BJ (cell line): Measurements from ENCODE around the gene BRICD5. TPM values are rescaled to one million over a fixed set of nuclear protein-coding genes. Genes with fewer than 3 reads are reported as not detected.

ENCODE experiments used
- CTCF ChIA-PET: fragments of 350-600 bp; formaldehyde crosslinking; extraction: SDS; loops from one replicate; lab custom pipeline; 2021; ENCODE audit warnings: antibody characterized with exemption, inconsistent platforms; lab: Yijun Ruan, JAX
- POLR2A ChIA-PET: fragments of 300-600 bp; sonication (Branson Sonifier 250); formaldehyde crosslinking; extraction: SDS; loops from one replicate; lab custom pipeline; 2021; ENCODE audit warnings: antibody characterized with exemption; lab: Charles Lee
- DNase-seq: peaks from one replicate; pipeline ENCODE4 v3.0.0-alpha.2; 2011; ENCODE audit warnings: low read depth
- H3K27me3 ChIP-seq: 2 replicates; pipeline ENCODE4 v1.6.0; 2011; ENCODE audit warnings: low read length; ENCODE audit not compliant: control insufficient read depth, insufficient read depth
- H3K36me3 ChIP-seq: 2 replicates; pipeline ENCODE4 v1.5.1; 2011; ENCODE audit warnings: low read length; ENCODE audit not compliant: control insufficient read depth, insufficient read depth
- H3K4me3 ChIP-seq: 2 replicates; pipeline ENCODE4 v1.5.1; 2011; ENCODE audit warnings: low read depth, mild to moderate bottlenecking, control low read depth, low read length
- CTCF ChIP-seq: IDR thresholded peaks from 2 replicates; pipeline ENCODE4 v1.5.1; 2011; ENCODE audit warnings: low read depth, mild to moderate bottlenecking, control low read depth, inconsistent platforms, low read length, moderate library complexity; ENCODE audit not compliant: insufficient read depth
- polyA plus RNA-seq: library from polyadenylated mRNA; depleted of rRNA; stranded (reverse); fragments of >200 nt; gene quantifications from 2 replicates; pipeline ENCODE4 v1.2.3, GENCODE V29; 2011

The BRICD5 gene
- polyA plus RNA-seq, 1 experiment, result 1.5 TPM

DNA sequence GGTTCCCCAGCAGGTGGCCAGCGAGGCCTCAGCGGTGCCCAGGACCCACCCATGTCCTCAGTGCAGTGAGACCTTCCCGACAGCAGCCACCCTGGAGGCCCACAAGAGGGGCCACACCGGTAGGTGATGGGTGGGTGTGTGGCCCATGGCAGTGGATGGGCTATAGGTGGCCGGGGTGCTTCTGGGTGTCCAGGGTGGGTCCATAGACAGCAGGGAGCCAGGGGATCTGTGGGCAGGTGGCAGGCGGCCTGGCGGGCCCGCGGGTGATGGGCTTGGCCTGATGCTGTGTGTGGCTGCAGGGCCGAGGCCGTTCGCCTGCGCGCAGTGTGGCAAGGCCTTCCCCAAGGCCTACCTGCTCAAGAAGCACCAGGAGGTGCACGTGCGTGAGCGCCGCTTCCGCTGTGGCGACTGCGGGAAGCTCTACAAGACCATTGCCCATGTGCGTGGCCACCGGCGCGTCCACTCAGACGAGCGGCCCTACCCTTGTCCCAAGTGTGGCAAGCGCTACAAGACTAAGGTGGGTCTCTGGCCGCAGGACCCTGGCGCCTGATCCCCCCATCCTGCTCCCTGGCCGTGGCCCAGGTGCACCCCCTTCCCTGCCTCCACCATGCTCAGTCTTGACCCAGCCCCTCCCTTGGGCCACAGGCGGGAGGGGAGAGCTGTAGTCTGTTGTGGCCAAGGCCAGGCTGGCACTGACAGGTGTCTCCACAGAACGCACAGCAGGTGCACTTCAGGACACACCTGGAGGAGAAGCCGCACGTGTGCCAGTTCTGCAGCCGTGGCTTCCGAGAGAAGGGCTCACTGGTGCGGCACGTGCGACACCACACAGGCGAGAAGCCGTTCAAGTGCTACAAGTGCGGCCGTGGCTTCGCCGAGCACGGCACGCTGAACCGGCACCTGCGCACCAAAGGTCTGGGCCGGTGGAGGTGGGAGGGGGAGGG is 23.5 kb upstream of the BRICD5 start:
- Histone ChIP-seq H3K4me3 (no peak overlapping the region), H3K27me3 (no peaks in the 10 kb centered on the region), H3K36me3 (peaks cover 36% of the 10 kb centered on the region)
- CTCF ChIA-PET, result no interaction called here
- POLR2A ChIA-PET, result no interaction called here
- no peak for DNase-seq
- no peak for TF ChIP-seq CTCF

GRCh38 chr16:2233046-2233775 is 22.5 kb upstream of the BRICD5 start:
- peaks cover 43% of the 10 kb centered on the region for H3K36me3 ChIP-seq
- no peak for DNase-seq
- H3K4me3 ChIP-seq, result no peak overlapping the region
- no peak for TF ChIP-seq CTCF
- POLR2A ChIA-PET, result no interaction called here
- CTCF ChIA-PET, result no interaction called here
- H3K27me3 ChIP-seq, result no peaks in the 10 kb centered on the region

DNA sequence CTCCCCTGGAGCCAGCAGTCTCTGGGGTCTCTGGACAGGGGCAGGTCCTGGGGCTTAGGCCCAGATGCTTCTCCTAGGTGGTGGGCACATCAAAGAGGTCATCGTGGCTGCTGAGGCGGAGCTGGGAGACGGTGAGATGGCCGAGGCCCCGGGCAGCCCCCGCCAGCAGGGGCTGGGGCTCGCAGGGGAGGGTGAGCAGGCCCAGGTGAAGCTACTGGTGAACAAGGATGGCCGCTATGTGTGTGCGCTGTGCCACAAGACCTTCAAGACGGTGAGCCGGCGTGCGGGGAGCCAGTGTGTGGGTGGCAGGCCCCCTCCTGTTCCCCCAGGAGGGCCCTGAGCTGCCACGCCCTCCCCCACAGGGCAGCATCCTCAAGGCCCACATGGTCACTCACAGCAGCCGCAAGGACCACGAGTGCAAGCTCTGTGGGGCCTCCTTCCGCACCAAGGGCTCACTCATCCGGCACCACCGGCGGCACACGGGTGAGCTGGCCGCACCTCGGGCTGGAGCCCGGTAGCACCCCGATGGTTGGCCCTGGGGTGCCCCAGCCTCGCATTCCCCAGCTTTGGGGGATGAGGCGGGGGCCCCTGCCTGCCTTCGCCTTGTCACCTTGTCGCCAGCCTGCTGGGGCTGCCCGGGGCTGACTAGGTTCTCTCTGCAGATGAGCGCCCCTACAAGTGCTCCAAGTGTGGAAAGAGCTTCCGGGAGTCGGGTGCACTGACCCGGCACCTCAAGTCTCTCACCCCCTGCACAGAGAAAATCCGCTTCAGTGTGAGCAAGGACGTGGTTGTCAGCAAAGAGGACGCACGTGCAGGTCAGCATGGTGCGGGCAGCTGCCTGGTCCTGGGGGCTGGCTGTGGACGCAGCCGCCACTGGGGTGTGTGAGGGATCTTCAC is 21.7 kb upstream of the BRICD5 start:
- Histone ChIP-seq H3K27me3 (no peaks in the 10 kb centered on the region), H3K4me3 (no peak overlapping the region), H3K36me3 (peaks cover 44% of the 10 kb centered on the region)
- POLR2A ChIA-PET, result no interaction called here
- TF ChIP-seq CTCF, result no peak
- no peak for DNase-seq
- CTCF ChIA-PET, result no interaction called here

DNA sequence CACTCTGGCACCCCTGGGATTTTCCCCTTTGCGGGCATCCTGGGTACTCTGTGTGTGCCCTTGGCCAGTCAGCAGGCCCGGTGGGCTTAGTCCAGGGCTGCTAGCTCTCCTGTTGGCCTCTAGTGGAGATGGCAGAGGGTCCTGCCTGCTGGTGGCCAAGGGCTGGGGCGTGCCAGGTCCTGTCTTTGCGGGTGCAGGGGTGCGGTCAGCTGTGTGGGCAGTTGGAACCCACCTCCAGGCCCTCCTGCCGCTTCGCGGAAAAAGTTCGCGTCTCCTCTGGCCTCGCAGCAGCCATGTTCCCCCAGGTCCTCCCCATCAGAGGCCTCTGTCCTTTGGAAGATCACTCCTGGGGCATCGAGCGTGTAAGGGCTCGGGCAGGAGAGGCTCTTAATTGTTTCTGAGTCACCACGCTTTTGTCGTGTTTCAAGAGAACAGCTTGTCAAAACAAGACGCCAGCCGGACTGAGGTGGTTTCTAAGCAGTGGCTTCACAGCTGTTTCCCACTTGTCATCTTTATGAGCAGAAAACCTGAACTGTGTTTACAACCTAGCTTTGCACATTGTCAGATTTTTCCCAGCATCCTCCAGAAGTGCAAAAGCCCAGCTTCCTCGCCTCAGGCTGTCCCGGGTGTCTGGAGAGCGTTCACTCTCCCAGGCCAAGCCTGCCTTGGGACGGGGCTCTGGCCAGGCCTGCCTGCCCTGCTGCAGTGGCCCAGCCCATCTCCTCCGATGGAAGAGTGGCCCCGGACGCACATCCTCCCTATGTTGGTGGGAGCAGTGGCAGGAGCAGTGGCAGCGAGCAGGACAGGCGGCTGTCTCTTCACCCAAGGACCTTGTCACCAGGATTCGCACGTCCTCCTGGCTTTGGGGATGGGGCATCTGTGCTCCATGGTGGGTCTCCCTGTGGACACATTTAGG is 20.6 kb upstream of the BRICD5 start:
- Histone ChIP-seq H3K36me3 (peaks cover 45% of the 10 kb centered on the region), H3K4me3 (no peak overlapping the region), H3K27me3 (no peaks in the 10 kb centered on the region)
- DNase-seq, result no peak
- ChIA-PET POLR2A (no interaction called here), CTCF (no interaction called here)
- TF ChIP-seq CTCF, result no peak
